GM18499 (cell line): ENCODE measurements around the gene TOMM6.

Source experiments
- ATAC-seq: cut with Tn5 transposase; IDR thresholded peaks from one replicate; pipeline ENCODE4 v1.9.1; 2021; ENCODE audit warnings: moderate number of reproducible peaks; ENCODE audit not compliant: insufficient read depth, unreplicated experiment

Gene TOMM6

DNA sequence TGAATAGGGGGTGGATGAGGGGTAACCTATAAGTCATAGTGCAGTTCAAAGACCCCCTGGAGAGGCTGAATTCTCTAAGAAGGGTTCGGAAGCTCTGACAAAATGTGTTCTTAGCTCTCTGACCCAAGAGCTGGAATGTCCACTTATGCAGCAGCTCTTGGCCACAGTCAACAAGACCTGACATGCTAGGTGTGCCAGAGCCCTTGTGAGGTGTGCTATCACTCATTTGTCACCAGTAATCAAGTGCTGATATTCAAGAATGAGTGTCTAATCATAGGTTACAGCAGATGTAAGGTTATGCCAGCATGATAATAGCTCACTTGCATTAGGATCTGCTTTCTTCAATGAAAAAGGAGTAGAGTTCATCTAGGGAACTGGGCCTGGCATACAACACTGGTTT is 28.1 kb downstream of the TOMM6 start:
- no peak for ATAC-seq

DNA sequence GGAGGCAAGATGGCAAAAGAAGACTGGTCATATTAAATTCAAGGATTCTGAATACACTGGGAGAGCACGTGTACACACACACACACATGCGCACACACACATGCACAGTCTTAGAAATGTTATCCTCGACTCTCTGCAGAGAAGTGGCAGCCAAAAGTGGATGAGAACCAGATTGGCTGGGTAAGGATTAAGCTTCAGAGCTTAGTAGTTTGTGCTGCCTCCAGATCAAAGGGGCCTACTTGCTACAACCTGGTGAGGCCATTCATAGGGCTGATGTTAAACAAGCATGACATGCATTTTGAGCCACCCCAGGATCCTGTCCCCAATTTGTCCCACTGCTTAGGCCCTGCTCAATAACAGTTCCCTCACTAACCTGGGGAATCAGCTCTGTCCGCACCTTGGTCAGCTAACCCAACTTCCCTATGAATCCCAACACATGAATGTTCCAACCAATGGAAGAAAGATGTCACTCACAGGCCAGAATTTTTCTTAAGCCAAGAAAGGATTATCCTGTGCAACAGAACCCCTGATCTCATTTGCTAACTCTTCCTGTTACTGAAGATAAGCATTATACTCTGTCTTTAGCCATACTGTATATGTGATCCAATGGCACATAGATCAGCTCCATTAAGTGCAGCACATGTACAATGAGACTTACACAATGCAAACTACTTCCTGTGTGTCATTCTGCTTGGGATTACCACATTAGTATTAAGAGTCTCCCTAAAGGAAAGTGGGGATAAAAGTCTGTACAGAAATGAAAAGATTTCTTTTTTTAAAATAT is 31.0 kb downstream of the TOMM6 start:
- no peak for ATAC-seq

DNA sequence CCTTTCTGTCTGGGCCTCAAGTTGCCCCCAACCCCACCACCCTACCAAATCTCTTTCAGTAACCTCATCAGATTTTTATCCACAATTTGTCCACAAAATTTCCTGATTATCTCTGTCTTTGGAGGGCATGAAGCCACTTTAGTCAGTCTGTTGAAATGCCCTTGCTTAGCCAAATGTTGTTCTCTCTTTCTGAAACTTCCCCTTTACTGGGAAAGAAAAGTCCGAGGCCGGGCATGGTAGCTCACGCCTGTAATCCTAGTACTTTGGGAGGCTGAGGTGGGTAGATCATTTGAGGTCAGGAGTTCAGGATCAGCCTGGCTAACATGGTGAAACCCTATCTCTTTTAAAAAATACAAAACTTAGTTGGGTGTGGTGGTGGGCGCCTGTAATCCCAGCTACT is 33.8 kb downstream of the TOMM6 start:
- ATAC-seq = no peak

DNA sequence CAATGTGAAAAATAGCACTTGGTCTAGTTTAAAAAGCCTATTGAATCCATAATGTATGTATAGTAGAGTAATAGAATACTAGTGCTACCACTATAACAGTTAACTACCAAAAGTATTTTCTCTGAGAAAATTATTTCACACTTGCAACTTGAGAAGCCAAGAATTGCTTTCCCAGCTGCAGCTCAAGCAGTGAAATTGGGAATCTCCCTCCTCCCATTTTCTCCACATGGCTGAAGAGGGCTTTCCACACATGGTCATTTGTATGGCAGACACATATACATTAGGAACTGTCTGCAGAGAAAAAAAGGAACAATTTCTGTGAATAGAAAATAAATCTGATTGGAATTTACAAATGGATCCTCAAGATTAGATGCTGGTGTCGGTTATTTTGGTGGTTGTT is 34.5 kb downstream of the TOMM6 start:
- no peak for ATAC-seq

DNA sequence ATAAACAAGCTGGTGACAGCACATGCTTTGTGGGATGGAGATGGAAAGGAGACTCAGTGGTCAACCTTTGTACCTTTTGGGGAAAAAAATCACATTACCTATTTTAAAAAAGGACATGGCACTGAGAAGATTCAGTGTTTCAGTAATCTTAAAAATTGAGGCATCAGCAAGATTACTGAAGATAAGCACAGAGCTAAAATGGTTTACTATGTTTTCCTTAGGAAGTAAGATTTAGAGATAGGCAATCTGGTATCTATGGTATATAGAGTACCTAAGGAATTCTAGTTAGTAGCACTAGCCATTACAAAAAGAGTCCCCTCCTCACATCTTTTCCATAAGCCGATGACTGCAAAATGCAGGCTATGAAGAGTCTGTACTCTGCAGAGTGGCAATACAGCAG is 35.7 kb downstream of the TOMM6 start:
- no peak for ATAC-seq

DNA sequence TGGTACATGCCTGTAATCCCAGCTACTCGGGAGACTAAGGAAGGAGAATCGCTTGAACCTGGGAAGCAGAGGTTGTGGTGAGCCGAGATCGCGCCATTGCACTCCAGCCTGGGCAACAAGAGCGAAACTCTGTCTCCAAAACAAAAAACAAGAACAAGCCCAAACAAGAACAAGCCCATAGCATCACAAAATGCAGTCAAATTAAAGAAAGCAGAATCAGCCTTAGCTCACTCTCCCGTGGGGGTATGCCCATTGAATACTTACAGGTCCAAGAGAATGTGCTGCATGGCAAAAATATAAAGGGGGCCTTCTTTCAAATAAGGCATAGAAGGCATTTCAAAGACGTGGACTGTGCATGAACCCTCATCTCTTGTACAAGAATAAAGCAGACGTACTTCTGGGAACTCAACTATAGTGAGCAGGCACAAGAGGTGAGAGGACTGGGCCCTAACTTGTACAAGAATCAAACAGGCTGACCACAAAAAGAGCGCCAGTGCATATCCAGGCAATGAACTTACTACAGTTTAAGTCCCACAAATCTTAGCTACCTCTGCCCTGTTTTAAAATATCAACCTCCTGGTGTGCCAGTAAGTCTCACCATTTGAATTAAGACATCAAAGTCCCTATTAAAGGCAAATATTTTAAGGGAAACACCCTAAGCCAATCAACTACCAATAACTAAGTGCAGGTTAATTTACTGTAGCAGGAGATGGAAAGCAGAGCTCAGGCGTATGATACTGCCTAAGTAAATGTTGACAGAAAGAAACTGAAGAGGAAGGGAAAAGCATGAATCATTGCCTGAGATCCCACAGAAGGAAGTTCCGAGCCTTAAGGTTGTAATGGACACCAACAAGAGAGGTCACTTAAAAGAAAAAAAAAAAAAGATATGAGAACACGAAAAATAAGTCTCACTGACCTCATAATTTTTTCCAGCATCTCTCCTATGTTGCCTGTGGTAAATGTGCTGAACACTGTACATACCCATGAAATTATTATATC is 37.4 kb downstream of the TOMM6 start:
- ATAC-seq = no peak

- ATAC-seq = no peak
These were observed 39.0 kb downstream of the TOMM6 start for GRCh38 chr6:41826343-41827022.

DNA sequence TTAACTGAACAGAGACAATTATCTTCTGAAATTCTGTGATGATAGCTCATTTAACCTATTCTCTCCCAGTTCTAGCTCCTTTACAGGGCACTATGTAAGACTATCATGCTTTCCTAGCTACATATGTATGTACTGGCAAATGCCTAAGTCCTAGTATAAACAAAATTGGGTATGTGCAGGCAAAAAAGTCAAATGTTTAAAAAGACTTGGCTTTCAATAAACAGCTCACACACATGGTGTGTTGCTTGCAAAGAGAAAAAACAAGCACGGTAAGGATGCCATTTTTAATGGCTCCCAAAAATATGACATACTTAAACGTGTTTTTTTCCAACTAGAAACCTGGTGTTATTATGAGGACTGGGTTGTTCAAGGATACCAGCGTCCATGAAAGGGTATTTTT is 44.8 kb downstream of the TOMM6 start:
- ATAC-seq = no peak

- ATAC-seq = no peak
These were observed 48.6 kb downstream of the TOMM6 start for GRCh38 chr6:41836022-41836659.

GRCh38 chr6:41836660-41837052 is 49.2 kb downstream of the TOMM6 start:
- ATAC-seq = no peak
